Peyer's patch (tissue), 4 donors: Measurements from ENCODE around the gene HSPA4.

Source experiments
- CTCF ChIP-seq, 6 experiments: fragments of 450-650 bp in 4 of 6; fragments of 200-600 bp in 2 of 6; sonication (generic) in 1 of 6; IDR thresholded peaks; one replicate each; pipeline ENCODE4 v1.5.1; 2017 to 2019; ENCODE audit warnings: antibody characterized with exemption in 6 of 6, mild to moderate bottlenecking in 3 of 6, moderate library complexity in 1 of 6
- POLR2A ChIP-seq, 2 donors: fragments of 450-650 bp; IDR thresholded peaks; one replicate each; pipeline ENCODE4 v1.5.1; 2017; ENCODE audit warnings: antibody characterized with exemption in 2 of 2, mild to moderate bottlenecking in 2 of 2, moderate library complexity in 2 of 2

GRCh38 chr5:133052317-133053175, 733 bp downstream of the HSPA4 start:
- TF ChIP-seq CTCF (IDR thresholded peaks at IDR 0.05) (no peak), POLR2A (IDR thresholded peaks at IDR 0.05) (no peak)
